ENCODE measurements around the gene VTI1B.
"Not testable (repeated sequence)": the region's sequence is repeated elsewhere in the genome, so short reads cannot be mapped to it uniquely, and the experiment has no call there.

The VTI1B gene

GRCh38 chr14:67630938-67631337 lies 43.5 kb downstream of the VTI1B start:
- no peak overlapping the region for H3K9ac ChIP-seq (ENCODE audit: low read depth, low read length)
- H3K9me3 ChIP-seq (ENCODE audit: control insufficient read depth, insufficient read depth, low read length): no peaks in the 10 kb centered on the region
- H3K4me1 ChIP-seq (ENCODE audit: insufficient read depth, low read length): no peaks in the 10 kb centered on the region
- no peaks in the 10 kb centered on the region; the same call in 1 of the 2 replicates for H3K36me3 ChIP-seq (ENCODE audit: insufficient read depth, low read length)

- no peaks in the 10 kb centered on the region for H3K9me3 ChIP-seq (ENCODE audit: control insufficient read depth, insufficient read depth, low read length)
Observed at GRCh38 chr14:67630186-67630585, 44.2 kb downstream of the VTI1B start.

GRCh38 chr14:67627519-67627918 lies 46.9 kb downstream of the VTI1B start:
- no peaks in the 10 kb centered on the region; the same call in 1 of the 2 replicates for H3K36me3 ChIP-seq (ENCODE audit: insufficient read depth, low read length)
- H3K9me3 ChIP-seq (ENCODE audit: control insufficient read depth, insufficient read depth, low read length): peaks cover 2% of the 10 kb centered on the region; the same call in 1 of the 2 replicates
- peaks cover 7% of the 10 kb centered on the region for H3K4me1 ChIP-seq (ENCODE audit: insufficient read depth, low read length)
- no peak overlapping the region for H3K9ac ChIP-seq (ENCODE audit: low read depth, low read length)

More at GRCh38 chr14:67630186-67630585, 44.2 kb downstream of the VTI1B start:
- Histone ChIP-seq H3K36me3 (ENCODE audit: insufficient read depth, low read length) (no peaks in the 10 kb centered on the region; the same call in 1 of the 2 replicates), H3K9ac (ENCODE audit: low read depth, low read length) (no peak overlapping the region), H3K4me1 (ENCODE audit: insufficient read depth, low read length) (no peaks in the 10 kb centered on the region)

- not testable (repeated sequence) for H3K9ac ChIP-seq (ENCODE audit: low read depth, low read length); H3K9me3 ChIP-seq (ENCODE audit: control insufficient read depth, insufficient read depth, low read length); H3K36me3 ChIP-seq (ENCODE audit: insufficient read depth, low read length)
- peaks cover 13% of the 10 kb centered on the region for H3K4me1 ChIP-seq (ENCODE audit: insufficient read depth, low read length)
Observed at GRCh38 chr14:67626131-67626530, 48.3 kb downstream of the VTI1B start.

GRCh38 chr14:67623114-67623513 lies 51.3 kb downstream of the VTI1B start:
- Histone ChIP-seq H3K36me3 (ENCODE audit: insufficient read depth, low read length) (no peaks in the 10 kb centered on the region; the same call in 1 of the 2 replicates), H3K9ac (ENCODE audit: low read depth, low read length) (peak overlapping the region; percentile 19; the same call in 1 of the 2 replicates), H3K4me1 (ENCODE audit: insufficient read depth, low read length) (peaks cover 19% of the 10 kb centered on the region)

GRCh38 chr14:67622675-67623074 lies 51.8 kb downstream of the VTI1B start:
- Histone ChIP-seq H3K4me1 (ENCODE audit: insufficient read depth, low read length) (peaks cover 19% of the 10 kb centered on the region), H3K9me3 (ENCODE audit: control insufficient read depth, insufficient read depth, low read length) (peaks cover 2% of the 10 kb centered on the region; the same call in 1 of the 2 replicates), H3K36me3 (ENCODE audit: insufficient read depth, low read length) (no peaks in the 10 kb centered on the region; the same call in 1 of the 2 replicates), H3K9ac (ENCODE audit: low read depth, low read length) (0 out of 2 replicates have a peak overlapping the region, but pooled peaks have one; percentile 19)

More at GRCh38 chr14:67623114-67623513, 51.3 kb downstream of the VTI1B start:
- H3K9me3 ChIP-seq (ENCODE audit: control insufficient read depth, insufficient read depth, low read length): peaks cover 2% of the 10 kb centered on the region; the same call in 1 of the 2 replicates

- no peaks in the 10 kb centered on the region for H3K36me3 ChIP-seq (ENCODE audit: insufficient read depth, low read length)
- peaks cover 2% of the 10 kb centered on the region; the same call in 1 of the 2 replicates for H3K9me3 ChIP-seq (ENCODE audit: control insufficient read depth, insufficient read depth, low read length)
- peak overlapping the region; percentile 79 for H3K9ac ChIP-seq (ENCODE audit: low read depth, low read length)
- H3K4me1 ChIP-seq (ENCODE audit: insufficient read depth, low read length): peaks cover 19% of the 10 kb centered on the region
Observed at GRCh38 chr14:67620217-67620785, 54.1 kb downstream of the VTI1B start.

- Histone ChIP-seq H3K4me1 (ENCODE audit: insufficient read depth, low read length) (peaks cover 19% of the 10 kb centered on the region), H3K36me3 (ENCODE audit: insufficient read depth, low read length) (no peaks in the 10 kb centered on the region), H3K9ac (ENCODE audit: low read depth, low read length) (peak within 1 kb of the TSS; percentile 79), H3K9me3 (ENCODE audit: control insufficient read depth, insufficient read depth, low read length) (no peaks in the 10 kb centered on the region)
Observed at GRCh38 chr14:67619446-67620216, 54.8 kb downstream of the VTI1B start, which contains the start of gene ARG2. Gene ARG2 (plus strand): TSS chr14:67619920. CDS start chr14:67619978, 58 bp downstream.

GRCh38 chr14:67618617-67619063 lies 55.8 kb downstream of the VTI1B start:
- no peak overlapping the region for H3K9ac ChIP-seq (ENCODE audit: low read depth, low read length)
- peaks cover 19% of the 10 kb centered on the region for H3K4me1 ChIP-seq (ENCODE audit: insufficient read depth, low read length)
- no peaks in the 10 kb centered on the region for H3K36me3 ChIP-seq (ENCODE audit: insufficient read depth, low read length)
- no peaks in the 10 kb centered on the region for H3K9me3 ChIP-seq (ENCODE audit: control insufficient read depth, insufficient read depth, low read length)

GRCh38 chr14:67610491-67610890 lies 63.9 kb downstream of the VTI1B start:
- no peaks in the 10 kb centered on the region; the same call in 1 of the 2 replicates for H3K4me1 ChIP-seq (ENCODE audit: insufficient read depth, low read length)
- no peak overlapping the region for H3K9ac ChIP-seq (ENCODE audit: low read depth, low read length)
- no peaks in the 10 kb centered on the region for H3K9me3 ChIP-seq (ENCODE audit: control insufficient read depth, insufficient read depth, low read length)
- no peaks in the 10 kb centered on the region for H3K36me3 ChIP-seq (ENCODE audit: insufficient read depth, low read length)

- no peak overlapping the region; the same call in 1 of the 2 replicates for H3K9ac ChIP-seq (ENCODE audit: low read depth, low read length)
- no peaks in the 10 kb centered on the region for H3K9me3 ChIP-seq (ENCODE audit: control insufficient read depth, insufficient read depth, low read length)
- no peaks in the 10 kb centered on the region for H3K36me3 ChIP-seq (ENCODE audit: insufficient read depth, low read length)
- H3K4me1 ChIP-seq (ENCODE audit: insufficient read depth, low read length): no peaks in the 10 kb centered on the region; the same call in 1 of the 2 replicates
Observed at GRCh38 chr14:67609642-67610310, 64.7 kb downstream of the VTI1B start.

- Histone ChIP-seq H3K36me3 (ENCODE audit: insufficient read depth, low read length) (no peaks in the 10 kb centered on the region), H3K4me1 (ENCODE audit: insufficient read depth, low read length) (no peaks in the 10 kb centered on the region; the same call in 1 of the 2 replicates), H3K9ac (ENCODE audit: low read depth, low read length) (no peak overlapping the region), H3K9me3 (ENCODE audit: control insufficient read depth, insufficient read depth, low read length) (no peaks in the 10 kb centered on the region)
Observed at GRCh38 chr14:67607646-67608045, 66.8 kb downstream of the VTI1B start.

GRCh38 chr14:67602995-67603545 lies 71.4 kb downstream of the VTI1B start:
- H3K4me1 ChIP-seq (ENCODE audit: insufficient read depth, low read length): no peaks in the 10 kb centered on the region
- no peak overlapping the region for H3K9ac ChIP-seq (ENCODE audit: low read depth, low read length)
- no peaks in the 10 kb centered on the region for H3K36me3 ChIP-seq (ENCODE audit: insufficient read depth, low read length)
- no peaks in the 10 kb centered on the region for H3K9me3 ChIP-seq (ENCODE audit: control insufficient read depth, insufficient read depth, low read length)

- Histone ChIP-seq H3K36me3 (ENCODE audit: insufficient read depth, low read length) (no peaks in the 10 kb centered on the region), H3K9ac (ENCODE audit: low read depth, low read length) (no peak overlapping the region), H3K9me3 (ENCODE audit: control insufficient read depth, insufficient read depth, low read length) (no peaks in the 10 kb centered on the region), H3K4me1 (ENCODE audit: insufficient read depth, low read length) (no peaks in the 10 kb centered on the region)
Observed at GRCh38 chr14:67602076-67602475, 72.4 kb downstream of the VTI1B start.
